ENCODE measurements around the gene CHST13. TPM values are rescaled to one million over a fixed set of nuclear protein-coding genes. Genes with fewer than 3 reads are reported as not detected.
A peak's percentile ranks its signal among the peaks of the same experiment; 100 is the strongest.

CHST13 gene, protein sequence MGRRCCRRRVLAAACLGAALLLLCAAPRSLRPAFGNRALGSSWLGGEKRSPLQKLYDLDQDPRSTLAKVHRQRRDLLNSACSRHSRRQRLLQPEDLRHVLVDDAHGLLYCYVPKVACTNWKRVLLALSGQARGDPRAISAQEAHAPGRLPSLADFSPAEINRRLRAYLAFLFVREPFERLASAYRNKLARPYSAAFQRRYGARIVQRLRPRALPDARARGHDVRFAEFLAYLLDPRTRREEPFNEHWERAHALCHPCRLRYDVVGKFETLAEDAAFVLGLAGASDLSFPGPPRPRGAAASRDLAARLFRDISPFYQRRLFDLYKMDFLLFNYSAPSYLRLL
- total RNA-seq = 0.45 TPM
- long read RNA-seq, partial matches to known transcripts = 0 of 1 reads
- long read RNA-seq, other reads (novel, unspliced or antisense) = 0 of 1 reads

DNA sequence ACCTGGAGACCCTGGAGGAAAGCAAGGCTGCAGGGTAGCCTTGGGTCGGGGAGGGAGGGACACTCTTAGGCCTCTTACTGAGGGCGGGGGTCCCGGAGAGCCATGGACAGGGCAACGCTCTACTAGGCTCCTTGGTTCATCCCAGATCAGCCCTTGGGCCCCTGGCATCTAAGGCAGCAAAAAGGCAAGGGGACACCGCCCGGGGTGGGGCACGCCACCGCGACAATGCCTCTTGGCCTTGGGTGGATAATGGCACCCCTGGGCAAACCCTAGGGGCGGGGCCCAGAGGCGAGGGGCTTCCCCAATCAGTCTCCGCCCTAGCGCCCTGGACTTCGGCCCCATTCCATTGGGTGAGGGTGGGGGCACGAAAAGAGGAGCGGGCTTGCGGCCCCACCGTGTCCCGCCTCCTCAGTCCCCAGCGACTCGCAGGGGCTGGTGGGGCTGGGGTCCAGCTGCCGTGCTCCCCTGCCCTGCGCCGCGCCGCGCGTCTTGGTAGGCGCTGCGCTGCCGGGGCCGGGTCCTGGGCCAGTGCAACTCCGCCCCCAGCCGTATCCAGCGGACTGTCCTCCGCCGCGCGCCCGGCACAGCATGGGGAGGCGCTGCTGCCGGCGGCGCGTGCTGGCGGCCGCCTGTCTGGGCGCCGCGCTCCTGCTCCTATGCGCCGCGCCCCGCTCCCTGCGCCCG, at the start of gene CHST13:
CHST13 (plus strand) TSS at position 411 of the 684 bp plus-strand sequence; CDS start at position 589, 178 bp downstream.
- peak; percentile 87 for ATAC-seq
- intact Hi-C loops (cut with micrococcal nuclease) = no loop called here
- peak; percentile 75 for DNase-seq

DNA sequence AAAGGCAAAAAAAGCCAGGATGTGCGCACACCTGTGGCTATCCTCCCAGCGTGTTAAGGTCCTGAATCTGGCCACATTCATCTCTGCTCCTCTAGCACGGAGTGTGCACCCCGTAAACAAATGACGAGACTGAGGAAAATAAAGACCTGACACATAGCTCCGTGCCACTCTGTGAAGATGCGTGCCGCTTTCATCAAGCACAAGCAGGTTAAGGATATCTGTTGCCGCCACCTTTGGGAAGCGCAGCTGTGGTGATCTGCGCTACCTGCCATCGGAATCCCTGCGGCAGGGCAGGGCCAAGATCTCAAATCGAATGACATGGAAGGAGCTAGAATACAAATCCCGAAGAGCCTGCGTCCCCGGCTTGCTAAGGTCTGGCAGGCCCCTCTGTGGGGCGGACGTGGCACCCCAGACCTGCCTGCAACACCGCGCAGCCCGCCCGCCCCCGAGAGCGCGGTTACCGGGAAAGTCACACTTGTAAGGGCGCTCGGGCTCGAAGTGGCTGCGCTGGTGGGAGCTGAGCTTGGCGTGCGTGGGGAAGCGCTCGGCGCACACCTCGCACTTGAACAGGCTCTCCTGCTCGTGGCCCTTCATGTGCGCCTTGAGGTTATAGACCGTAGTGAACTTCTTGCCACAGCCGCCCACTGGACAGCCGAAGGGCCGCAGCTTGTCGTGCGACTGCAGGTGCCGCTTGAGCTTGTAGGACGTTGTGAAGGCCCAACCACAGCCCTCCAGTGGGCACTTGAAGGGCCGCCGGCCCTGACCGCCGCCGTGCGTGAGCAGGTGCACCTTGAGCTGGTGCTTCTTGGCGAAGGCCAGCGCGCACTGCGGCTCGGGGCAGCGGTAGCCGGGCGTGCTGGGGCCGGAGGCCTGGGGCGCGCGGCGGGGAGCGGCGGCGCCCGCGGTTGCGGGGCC, 49.2 kb upstream of the CHST13 start:
- intact Hi-C loops (cut with micrococcal nuclease) = no loop called here
- peak; percentile 47 for DNase-seq
- no peak for ATAC-seq

DNA sequence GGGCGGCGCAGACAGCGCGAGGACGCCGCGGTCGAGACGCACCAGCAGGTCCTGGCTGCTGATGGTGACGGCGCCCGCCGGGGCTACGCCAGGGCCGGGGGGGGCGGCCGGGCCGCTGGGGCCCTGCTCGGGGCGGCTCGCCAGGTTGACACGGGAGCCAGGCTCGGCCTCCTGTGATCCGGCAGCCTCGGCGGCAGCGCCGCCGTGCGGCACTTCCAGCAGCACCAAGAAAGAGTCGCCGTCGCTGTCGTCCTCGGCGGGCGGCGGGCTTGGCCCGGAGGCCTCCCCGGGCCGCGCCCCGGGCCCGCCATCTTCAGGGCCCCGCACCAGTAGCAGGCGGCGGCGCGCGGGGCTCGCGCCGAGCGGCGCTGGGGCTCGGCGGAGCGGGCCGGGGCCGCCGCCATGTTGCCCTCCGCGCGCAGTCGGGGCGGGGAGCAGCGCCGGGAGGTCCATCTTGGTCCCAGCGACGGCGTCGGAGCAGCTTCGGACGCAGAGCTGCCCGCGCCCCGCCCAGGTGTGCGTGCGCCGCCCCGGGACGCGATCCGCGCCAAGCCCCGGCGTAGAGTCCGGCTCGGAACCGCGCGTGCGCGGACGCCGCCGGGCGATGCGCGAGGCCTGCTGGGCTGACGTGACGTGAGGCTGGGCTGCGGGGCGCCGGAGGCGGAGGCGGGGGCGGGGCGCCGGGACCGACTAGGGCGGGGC, 48.4 kb upstream of the CHST13 start, which contains the start of gene ZXDC:
ZXDC (minus strand) TSS at position 479 of the 702 bp plus-strand sequence; CDS start at position 453, 26 bp downstream.
- ATAC-seq = peak; percentile 90
- DNase-seq = peak; percentile 99
- intact Hi-C loops (cut with micrococcal nuclease) = no loop called here

DNA sequence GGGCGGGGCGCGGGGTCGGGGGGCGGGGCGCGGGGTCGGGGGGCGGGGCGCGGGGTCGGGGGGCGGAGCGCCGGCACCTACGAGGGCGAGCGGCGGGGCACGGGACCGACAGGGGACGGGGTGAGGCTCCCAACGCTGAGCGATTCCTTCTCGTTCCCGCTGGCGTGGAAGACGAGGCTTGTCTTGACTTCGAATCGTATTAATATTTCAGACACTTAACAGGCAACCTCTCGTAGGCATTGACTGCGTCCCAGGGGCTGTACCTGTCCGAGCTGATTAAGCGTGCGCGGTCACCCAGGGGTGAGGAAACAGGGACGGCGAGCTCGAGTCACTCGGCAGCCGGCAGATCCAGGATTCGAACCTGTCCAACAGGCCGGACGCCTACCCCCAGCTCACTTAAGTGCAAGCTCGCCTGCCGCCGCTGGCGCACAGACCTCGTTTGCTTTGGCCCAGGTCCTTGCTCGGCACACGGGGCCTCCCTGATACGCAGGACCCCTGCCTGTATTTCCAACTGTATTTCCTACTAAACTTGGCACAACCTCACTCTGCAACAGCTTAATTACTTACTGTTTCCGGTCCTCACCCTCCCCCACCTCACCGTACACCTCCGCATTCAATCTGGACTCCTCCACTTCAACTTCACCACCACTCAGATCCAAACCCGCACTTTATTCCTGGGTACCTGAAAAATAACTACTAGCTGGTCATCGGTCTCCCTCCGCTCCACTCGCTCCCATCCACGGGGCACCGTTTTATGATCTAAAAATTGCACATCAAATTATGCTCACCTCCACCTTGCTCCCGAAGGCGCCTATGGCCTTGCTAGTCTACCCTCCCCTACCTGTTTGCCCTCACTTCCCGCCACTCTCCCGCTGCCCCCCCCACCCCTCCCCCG, 47.5 kb upstream of the CHST13 start:
- ATAC-seq (peak; percentile 64), DNase-seq (peak; percentile 71)
- intact Hi-C loops (cut with micrococcal nuclease) = no loop called here

DNA sequence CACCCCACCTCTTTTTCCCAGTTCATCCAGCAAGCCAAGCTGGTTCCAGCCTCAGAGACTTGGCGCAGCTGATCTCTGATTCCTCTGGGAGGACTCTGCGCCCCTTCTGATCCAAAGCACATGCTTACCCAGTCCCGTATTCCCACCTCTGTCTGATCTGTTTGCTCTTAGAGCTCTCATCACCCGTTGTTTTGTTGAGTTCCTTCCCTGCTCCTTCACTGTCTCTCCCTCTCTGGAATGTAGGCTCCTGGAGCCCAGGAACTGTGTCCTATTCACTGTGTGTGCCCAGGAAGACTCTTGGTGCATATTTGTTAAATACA, 46.9 kb upstream of the CHST13 start:
- intact Hi-C loops (cut with micrococcal nuclease) = no loop called here

DNA sequence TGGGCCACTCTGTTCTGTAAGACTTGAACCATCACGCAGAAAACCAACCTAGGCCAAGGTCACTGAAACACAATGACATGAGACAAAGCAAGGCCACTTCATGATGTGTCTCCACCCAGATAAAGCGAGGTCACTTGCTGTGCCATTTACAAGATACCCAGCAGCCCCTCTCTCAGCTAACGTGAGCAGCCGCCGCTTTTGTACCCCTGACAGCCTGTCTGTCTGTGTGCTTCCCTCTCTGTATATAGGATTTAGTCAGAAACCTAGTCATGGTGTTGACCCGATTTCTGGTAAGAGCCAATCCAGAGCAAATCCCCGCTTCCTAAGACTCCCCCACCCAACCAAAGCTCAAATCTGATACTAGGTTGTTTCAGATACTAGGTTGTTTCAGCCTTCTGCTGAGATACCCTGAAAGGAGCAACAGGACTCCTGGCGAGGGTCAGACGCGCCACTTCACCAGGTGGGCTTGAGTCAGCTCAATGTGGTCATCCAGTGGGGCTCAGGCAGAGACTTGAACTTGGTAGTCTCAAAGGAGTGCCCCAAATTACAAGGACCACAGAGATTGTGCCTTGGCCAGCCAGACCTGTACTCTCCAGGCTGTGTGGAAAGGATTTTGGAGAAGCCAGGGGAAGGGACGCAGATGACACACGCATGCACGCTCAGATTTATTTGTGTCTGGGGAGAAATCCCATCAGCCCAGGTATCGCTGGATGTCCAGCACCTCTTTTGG, 45.2 kb upstream of the CHST13 start:
- no peak for ATAC-seq
- intact Hi-C loops (cut with micrococcal nuclease) = no loop called here
- DNase-seq = no peak

More for the DNA sequence above, 46.9 kb upstream of the CHST13 start:
- DNase-seq = no peak
- ATAC-seq = no peak

DNA sequence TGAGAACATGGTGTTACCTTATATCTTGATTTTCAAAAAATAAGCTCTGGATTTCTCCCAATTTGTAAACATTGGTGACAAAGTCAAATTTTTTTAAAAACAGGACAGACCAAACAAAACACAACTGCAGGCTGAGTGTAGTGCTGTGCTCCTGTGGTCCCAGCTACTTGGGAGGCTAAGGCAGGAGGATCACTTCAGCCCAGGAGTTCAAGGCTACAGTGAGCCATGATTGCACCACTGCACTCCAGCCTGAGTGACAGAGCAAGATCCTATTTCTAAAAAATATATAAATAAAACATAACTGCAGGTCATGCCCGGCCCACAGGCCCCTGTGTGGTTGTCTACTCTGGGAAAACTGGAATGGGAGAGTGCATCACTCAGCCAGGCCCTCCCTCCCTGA, 44.3 kb upstream of the CHST13 start:
- intact Hi-C loops (cut with micrococcal nuclease) = no loop called here
- ATAC-seq (no peak), DNase-seq (no peak)

DNA sequence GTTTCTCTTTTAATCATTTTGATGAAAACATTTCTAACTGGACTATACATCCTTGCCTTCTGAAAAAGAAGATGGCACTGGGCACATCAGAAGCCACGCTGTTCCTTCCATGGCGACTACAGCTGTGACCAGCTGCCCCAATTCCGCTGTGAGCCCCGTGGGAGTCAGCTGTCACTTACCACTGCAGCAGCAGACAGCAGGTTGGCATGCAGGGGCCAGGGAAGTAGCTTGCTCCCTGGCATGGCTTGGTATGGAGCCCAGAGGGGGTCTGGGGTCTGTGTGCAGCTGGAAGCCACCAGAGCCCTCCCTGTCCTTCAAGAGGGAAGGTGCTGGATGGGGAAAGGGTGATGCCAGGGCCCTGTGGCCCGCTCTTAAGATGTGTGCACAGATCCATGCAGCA, 43.7 kb upstream of the CHST13 start:
- no peak for ATAC-seq
- no peak for DNase-seq
- intact Hi-C loops (cut with micrococcal nuclease) = no loop called here

DNA sequence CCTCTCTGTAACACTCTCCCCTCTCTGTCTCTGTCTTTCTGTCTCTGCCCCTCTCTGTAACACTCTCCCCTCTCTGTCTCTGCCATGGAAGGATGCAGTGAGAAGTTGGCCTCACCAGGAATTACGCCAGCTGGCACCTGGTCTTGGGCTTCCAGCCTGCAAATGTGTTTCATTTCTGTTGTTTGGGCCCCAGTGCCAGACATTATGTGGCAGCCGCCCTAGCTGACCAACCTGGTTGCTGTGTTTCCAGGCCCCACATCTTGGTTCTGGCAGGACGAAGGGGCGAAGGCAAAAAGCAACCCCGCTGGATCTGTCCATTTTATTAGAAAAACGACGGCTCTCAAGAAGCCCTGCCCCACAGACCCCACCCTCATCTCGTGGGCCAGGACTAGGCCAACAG, 43.1 kb upstream of the CHST13 start:
- intact Hi-C loops (cut with micrococcal nuclease) = no loop called here
- ATAC-seq (no peak), DNase-seq (no peak)

DNA sequence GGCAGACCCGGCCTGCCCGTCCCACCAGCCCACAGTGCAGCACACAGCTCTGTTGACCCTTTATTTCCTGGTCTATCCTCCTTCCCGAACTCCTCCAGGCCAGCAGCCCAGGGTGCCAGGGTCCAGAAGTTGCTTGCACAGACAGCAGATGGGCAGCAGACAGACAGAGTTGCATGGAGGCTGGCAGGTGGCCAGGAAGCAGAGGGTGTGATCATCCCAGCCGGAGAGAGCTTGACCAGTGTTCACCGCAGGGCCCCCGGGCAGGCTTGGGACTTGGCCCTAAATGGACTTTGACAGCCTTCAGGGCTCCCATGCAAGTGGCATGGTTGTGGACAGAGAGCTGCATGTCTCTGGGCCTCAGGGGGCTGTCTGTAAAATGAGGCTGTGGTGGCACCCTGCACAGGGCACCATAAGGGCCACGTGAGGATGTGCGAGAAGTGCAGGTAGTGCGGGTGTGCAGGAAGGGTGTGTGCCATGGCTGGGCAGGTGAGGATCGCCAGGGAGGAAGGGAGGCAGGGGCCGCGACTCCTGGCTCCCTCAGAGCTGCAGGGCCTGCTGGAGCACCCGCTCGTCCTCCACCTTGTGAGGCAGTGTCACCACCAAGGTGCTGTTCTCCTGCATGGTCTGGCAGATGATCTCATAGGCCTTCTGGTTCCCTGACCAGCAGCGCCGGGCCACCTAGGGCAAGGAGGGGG, 42.0 kb upstream of the CHST13 start:
- ATAC-seq (peak; percentile 17), DNase-seq (peak; percentile 58)
- intact Hi-C loops (cut with micrococcal nuclease) = no loop called here

DNA sequence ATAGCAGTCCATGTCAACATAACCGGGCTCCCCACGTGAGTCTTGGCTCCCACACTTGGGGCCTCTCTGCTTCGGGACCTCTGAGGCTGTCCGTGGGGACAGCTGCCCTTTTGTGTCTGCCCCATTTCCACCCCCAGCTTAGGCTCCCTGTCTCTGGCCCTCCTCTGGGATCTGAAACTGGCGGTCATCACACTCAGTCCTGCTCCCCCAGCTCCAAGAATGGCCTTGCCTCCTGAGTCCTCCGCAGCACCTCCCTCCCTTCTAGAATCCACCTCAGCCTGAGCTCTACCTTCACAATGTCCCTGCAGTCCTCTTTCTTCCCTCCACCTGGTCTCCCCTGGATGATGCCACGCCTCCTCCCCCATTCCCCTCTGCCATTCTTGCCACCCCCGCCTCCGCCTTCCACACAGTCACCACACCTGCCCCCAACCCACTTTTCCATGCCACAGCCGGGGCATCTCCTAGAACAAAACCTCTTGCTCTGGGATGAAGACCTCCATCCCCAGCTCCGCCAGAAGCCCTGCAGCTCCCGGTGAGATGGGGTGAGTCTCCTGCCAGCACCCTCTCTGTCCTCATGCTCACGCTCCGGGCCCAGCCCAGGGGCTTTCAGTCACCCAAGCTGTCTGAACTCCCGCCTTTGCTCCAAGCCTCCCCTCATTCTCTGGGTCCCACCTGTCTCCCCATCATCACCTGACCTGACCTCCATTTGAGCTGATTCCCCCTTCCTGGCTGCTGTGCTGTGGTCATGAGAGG, 41.3 kb upstream of the CHST13 start:
- ATAC-seq (no peak), DNase-seq (no peak)
- intact Hi-C loops (cut with micrococcal nuclease) = no loop called here

DNA sequence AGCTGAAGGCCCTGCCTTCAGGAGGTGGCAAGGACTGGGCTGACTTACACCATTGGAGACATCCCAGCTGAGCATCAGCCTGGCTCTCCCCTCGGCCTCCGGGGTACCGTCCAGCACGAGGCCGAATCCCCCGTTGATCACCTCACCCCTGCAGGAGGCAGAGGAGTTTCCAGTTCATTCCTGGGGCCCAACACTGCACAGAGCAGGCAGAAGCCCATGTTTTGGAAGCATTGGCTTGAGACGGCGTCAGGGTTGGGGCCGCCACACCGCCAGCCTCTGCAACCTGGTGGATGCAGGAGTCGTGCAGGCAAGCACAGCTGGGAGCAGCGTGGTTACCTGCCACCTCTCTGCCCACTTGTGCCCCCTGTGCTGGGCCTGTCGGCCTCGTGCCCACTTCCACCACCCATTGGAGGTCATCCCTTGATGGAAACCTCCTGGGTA, 40.6 kb upstream of the CHST13 start:
- intact Hi-C loops (cut with micrococcal nuclease) = no loop called here
- ATAC-seq (no peak), DNase-seq (no peak)

DNA sequence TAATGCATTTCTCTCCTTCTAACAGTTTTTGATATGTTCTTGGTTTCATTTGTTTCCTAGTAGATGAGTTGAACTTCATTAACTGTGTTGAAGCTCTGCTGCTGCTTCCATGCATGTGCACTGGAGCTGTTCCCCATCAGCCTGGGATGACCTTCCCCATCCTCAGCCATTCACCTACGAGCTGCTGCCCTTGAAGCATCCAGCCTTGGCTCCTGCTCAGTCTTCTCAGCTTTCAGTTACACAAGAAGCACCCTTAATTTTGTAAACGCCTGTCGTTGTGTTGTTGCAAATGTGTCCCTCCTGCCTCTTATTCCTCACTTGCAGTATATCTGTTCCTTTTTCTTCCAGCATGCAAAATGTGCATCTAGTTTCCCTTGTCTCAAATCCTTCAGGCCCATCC, 39.8 kb upstream of the CHST13 start:
- DNase-seq (no peak), ATAC-seq (no peak)
- intact Hi-C loops (cut with micrococcal nuclease) = no loop called here

DNA sequence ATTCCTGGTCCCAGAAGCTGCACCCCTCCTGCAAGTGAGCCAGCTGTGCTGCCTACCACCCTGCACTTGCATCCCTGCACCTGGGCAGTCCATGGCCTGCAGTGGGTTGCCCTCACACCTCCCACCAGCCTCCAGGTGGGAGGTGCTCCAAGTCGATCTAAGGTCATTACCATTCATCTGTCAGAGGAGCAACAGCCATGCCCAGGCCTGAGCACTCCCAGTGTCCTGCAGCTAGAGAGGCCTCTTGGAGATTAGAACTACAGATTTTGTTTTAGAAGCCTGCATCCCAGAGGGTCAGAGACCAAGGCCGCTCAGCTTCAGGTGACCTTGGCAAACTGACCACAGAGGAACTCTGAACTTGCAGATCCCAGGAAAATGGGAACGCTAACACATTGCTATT, 39.3 kb upstream of the CHST13 start:
- no peak for DNase-seq

DNA sequence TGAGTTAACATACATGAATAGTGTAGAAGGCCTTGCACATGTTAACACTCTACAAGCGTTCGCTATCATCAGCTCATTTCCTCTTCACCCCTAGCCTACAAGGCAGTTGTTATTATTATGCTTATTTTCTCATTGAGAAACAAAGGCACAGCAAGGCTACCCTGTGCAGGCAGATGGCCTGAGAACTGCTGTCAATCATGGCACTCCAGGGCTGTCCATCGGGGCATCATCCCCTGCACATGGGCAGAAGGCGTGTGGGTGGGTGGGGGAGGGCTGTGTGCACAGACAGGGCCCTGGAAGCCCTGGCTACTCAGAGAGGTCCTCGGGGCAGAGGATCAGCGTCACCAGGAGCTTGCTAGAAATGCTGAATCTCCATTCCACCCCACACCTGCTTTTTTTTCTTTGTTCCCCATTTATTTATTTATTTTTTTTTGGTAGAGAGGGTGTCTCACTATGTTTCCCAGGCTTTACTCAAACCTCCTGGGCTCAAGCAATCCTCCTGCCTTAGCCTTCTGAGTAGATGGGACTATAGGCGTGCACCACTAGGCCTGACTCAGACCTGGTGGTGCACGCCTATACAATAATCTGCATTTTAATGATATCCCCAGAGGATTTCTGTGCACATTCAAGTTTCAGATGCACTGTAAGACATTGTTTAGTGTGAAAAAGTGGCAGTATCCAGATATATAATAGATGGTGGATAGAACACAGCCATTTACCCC, 38.6 kb upstream of the CHST13 start:
- intact Hi-C loops (cut with micrococcal nuclease) = no loop called here
- DNase-seq (no peak), ATAC-seq (no peak)

More for the DNA sequence above, 39.3 kb upstream of the CHST13 start:
- intact Hi-C loops (cut with micrococcal nuclease) = no loop called here
- no peak for ATAC-seq
